Cardiac muscle cell (in vitro differentiated cells and primary cell): Measurements from ENCODE around the gene POU6F2. TPM values are rescaled to one million over a fixed set of nuclear protein-coding genes. Genes with fewer than 3 reads are reported as not detected.

Source experiments
- DNase-seq, 2 donors: peaks; one replicate each; pipeline versions ENCODE4 v3.0.0 to v3.0.0-alpha.2; 2010 to 2017; ENCODE audit warnings: low read depth in 1 of 2, low spot score in 1 of 2
- H3K27ac ChIP-seq: fragments of 200-600 bp; sonication (generic); 2 replicates; pipeline ENCODE4 v1.5.1; 2016
- H3K27me3 ChIP-seq: fragments of 200-600 bp; sonication (generic); 2 replicates; pipeline ENCODE4 v1.6.0; 2016; ENCODE audit warnings: control low read depth
- H3K36me3 ChIP-seq: fragments of 200-600 bp; sonication (generic); 2 replicates; pipeline ENCODE4 v1.5.1; 2016; ENCODE audit warnings: control low read depth
- H3K4me1 ChIP-seq: fragments of 200-600 bp; sonication (generic); 2 replicates; pipeline ENCODE4 v1.8.1; 2017; ENCODE audit warnings: low read depth, mild to moderate bottlenecking, mixed run types
- H3K4me3 ChIP-seq: fragments of 200-600 bp; sonication (generic); 2 replicates; pipeline ENCODE4 v1.5.1; 2016; ENCODE audit warnings: mild to moderate bottlenecking
- H3K9me3 ChIP-seq: fragments of 200-600 bp; sonication (generic); 2 replicates; pipeline ENCODE4 v1.5.1; 2017; ENCODE audit warnings: low read depth, mild to moderate bottlenecking, control low read depth
- CTCF ChIP-seq: IDR thresholded peaks from 2 replicates; pipeline ENCODE4 v1.5.1; 2012; ENCODE audit warnings: low read depth, mild to moderate bottlenecking, low read length
- polyA plus RNA-seq: library from polyadenylated mRNA; unstranded; fragments of >200 nt; fragmentation: Nextera tagmentation; extraction: Ambion mirVana; gene quantifications from 2 replicates; pipeline ENCODE4 v1.2.1, GENCODE V29; 2016
- total RNA-seq: library from RNA; depleted of rRNA; stranded (reverse); fragments of >200 nt; gene quantifications from 2 replicates; pipeline ENCODE4 v1.2.3, GENCODE V29; 2016

POU6F2 gene
- total and polyA plus RNA-seq, 2 experiments from 2014 or later: 1.7 to 3.6 TPM

- H3K4me1 ChIP-seq: peaks cover under 1% of the 10 kb centered on the region
- H3K27ac ChIP-seq: no peak overlapping the region
- no peak for TF ChIP-seq CTCF
- no peaks in the 10 kb centered on the region for H3K9me3 ChIP-seq
- no peaks in the 10 kb centered on the region for H3K27me3 ChIP-seq
- H3K4me3 ChIP-seq: no peak overlapping the region
- H3K36me3 ChIP-seq: no peaks in the 10 kb centered on the region
- no peak for DNase-seq
Measured at GRCh38 chr7:39091145-39091544, 113.4 kb downstream of the POU6F2 start.

- no peaks in the 10 kb centered on the region for H3K27me3 ChIP-seq
- no peak overlapping the region for H3K27ac ChIP-seq
- H3K36me3 ChIP-seq: no peaks in the 10 kb centered on the region
- DNase-seq: no peak
- no peaks in the 10 kb centered on the region for H3K4me1 ChIP-seq
- H3K4me3 ChIP-seq: no peak overlapping the region
- no peak for TF ChIP-seq CTCF
- no peaks in the 10 kb centered on the region for H3K9me3 ChIP-seq
Measured at GRCh38 chr7:39091774-39092173, 114.1 kb downstream of the POU6F2 start.

- no peak overlapping the region for H3K4me3 ChIP-seq
- no peaks in the 10 kb centered on the region for H3K27me3 ChIP-seq
- H3K36me3 ChIP-seq: no peaks in the 10 kb centered on the region
- no peaks in the 10 kb centered on the region for H3K4me1 ChIP-seq
- no peaks in the 10 kb centered on the region for H3K9me3 ChIP-seq
- TF ChIP-seq CTCF: no peak
- H3K27ac ChIP-seq: no peak overlapping the region
- no peak for DNase-seq
Measured at GRCh38 chr7:39094731-39095130, 117.0 kb downstream of the POU6F2 start.

- no peaks in the 10 kb centered on the region for H3K27me3 ChIP-seq
- H3K36me3 ChIP-seq: no peaks in the 10 kb centered on the region
- no peaks in the 10 kb centered on the region for H3K4me1 ChIP-seq
- H3K4me3 ChIP-seq: no peak overlapping the region
- no peaks in the 10 kb centered on the region for H3K9me3 ChIP-seq
- no peak overlapping the region for H3K27ac ChIP-seq
- no peak for DNase-seq
- no peak for TF ChIP-seq CTCF
Measured at GRCh38 chr7:39095875-39096619, 118.3 kb downstream of the POU6F2 start.

GRCh38 chr7:39098506-39098905, 120.8 kb downstream of the POU6F2 start:
- H3K4me1 ChIP-seq: no peaks in the 10 kb centered on the region
- H3K9me3 ChIP-seq: no peaks in the 10 kb centered on the region
- no peak for TF ChIP-seq CTCF
- no peaks in the 10 kb centered on the region for H3K36me3 ChIP-seq
- no peaks in the 10 kb centered on the region for H3K27me3 ChIP-seq
- DNase-seq: no peak
- H3K27ac ChIP-seq: no peak overlapping the region
- no peak overlapping the region for H3K4me3 ChIP-seq
